ENCODE measurements around the gene SLC5A10. TPM values are rescaled to one million over a fixed set of nuclear protein-coding genes. Genes with fewer than 3 reads are reported as not detected.

SLC5A10 gene
- total and polyA plus RNA-seq, 2 donors = 0.05 to 0.52 TPM

DNA sequence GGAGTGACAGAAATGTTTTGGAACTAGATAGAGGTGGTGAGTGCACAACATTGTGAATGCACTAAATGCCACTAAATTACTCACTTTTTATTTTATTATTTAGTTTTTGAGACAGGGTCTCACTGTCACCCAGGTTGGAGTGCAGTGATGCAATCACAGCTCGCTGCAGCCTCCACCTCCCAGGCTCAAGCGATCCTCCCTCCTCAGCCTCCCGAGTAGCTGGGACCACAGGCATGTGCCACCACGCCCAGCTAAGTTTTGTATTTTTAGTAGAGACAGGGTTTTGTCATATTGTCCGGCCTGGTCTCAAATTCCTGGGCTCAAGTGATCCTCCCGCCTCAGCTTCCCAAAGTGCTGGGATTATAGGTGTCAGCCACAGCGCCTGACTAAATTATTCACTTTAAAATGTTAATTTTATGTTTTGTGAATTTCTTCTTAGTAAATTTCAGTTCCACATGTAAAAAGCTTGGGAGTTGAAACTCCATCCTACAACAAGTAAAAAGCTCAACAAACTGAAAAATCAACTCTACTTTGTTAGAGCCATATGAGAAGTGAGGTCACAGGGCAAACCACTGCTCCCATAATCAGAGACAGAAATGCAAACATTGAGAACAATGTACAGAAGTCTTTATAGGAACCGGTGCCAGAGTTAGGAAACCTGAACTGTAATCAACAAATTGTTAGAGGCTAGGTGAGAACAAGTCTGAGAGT is 13.8 kb upstream of the SLC5A10 start:
- H3K36me3 ChIP-seq (ENCODE audit: control insufficient read depth in 2 of 2, insufficient read depth in 2 of 2, low read length in 1 of 2) = peaks cover 0 to under 1% of the 10 kb centered on the region in 2 donors
- no peak for DNase-seq (ENCODE audit: low read depth in 6 of 9, low spot score in 9 of 9)
- no peaks in the 10 kb centered on the region for H3K4me1 ChIP-seq (ENCODE audit: control insufficient read depth in 2 of 2, insufficient read depth in 2 of 2, low read length in 2 of 2)
- H3K9me3 ChIP-seq (ENCODE audit: control insufficient read depth in 2 of 2, insufficient read depth in 1 of 2, low read length in 1 of 2) = no peaks in the 10 kb centered on the region
- H3K4me3 ChIP-seq (ENCODE audit: low read length in 2 of 2) = no peak overlapping the region
- no peak overlapping the region for H3K27ac ChIP-seq (ENCODE audit: low read depth in 1 of 2, low read length in 1 of 2)
- no peaks in the 10 kb centered on the region for H3K27me3 ChIP-seq (ENCODE audit: control insufficient read depth in 2 of 2, insufficient read depth in 1 of 2, low read length in 1 of 2)
- WGBS = 89% methylated on average over 8 of the region's 8 CpGs

DNA sequence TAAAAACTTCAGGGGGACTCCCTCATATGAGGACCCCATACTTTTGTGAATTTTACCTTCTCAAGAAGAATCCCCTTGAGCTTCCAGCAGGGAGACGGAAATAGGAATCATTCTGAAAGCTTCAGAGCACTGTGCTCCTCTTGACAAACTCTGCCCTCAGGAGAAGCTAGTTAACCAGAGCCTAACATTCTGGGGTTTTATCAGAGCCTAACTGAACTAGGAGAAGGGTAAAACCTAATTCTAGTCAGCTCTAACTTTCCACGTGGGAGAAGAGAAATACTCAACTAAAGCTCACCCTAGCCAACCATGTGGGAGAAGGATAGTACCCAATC is 13.3 kb upstream of the SLC5A10 start:
- DNase-seq (ENCODE audit: low read depth in 6 of 9, low spot score in 9 of 9) = no peak
- no peaks in the 10 kb centered on the region for H3K36me3 ChIP-seq (ENCODE audit: control insufficient read depth in 2 of 2, insufficient read depth in 2 of 2, low read length in 1 of 2)
- WGBS = 86% methylated on average over 2 of the region's 2 CpGs
- H3K4me1 ChIP-seq (ENCODE audit: control insufficient read depth in 2 of 2, insufficient read depth in 2 of 2, low read length in 2 of 2) = no peaks in the 10 kb centered on the region
- H3K27me3 ChIP-seq (ENCODE audit: control insufficient read depth in 2 of 2, insufficient read depth in 1 of 2, low read length in 1 of 2) = no peaks in the 10 kb centered on the region
- H3K4me3 ChIP-seq (ENCODE audit: low read length in 2 of 2) = no peak overlapping the region
- H3K9me3 ChIP-seq (ENCODE audit: control insufficient read depth in 2 of 2, insufficient read depth in 1 of 2, low read length in 1 of 2) = no peaks in the 10 kb centered on the region
- no peak overlapping the region for H3K27ac ChIP-seq (ENCODE audit: low read depth in 1 of 2, low read length in 1 of 2)

DNA sequence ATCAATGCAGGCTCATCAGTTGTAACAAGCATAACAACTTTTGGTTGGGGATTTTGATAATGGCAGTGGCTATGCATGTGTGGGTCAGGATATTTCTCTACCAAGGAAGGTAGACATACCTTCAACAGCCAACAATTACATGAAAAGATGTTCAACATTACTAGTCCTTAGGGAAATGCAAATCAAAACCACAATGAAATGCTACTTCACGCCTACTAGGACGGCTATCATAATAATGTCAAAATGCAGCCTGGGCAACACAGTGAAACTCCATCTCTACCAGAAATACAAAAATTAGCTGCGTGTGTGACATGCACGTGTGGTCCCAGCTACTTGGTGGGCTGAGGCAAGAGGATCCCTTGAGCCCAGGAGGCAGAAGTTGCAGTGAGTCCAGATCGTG is 7.3 kb upstream of the SLC5A10 start:
- H3K27me3 ChIP-seq (ENCODE audit: control insufficient read depth in 2 of 2, insufficient read depth in 1 of 2, low read length in 1 of 2) = peaks cover 0 to 22% of the 10 kb centered on the region in 2 donors
- no peaks in the 10 kb centered on the region for H3K4me1 ChIP-seq (ENCODE audit: control insufficient read depth in 2 of 2, insufficient read depth in 2 of 2, low read length in 2 of 2)
- H3K27ac ChIP-seq (ENCODE audit: low read depth in 1 of 2, low read length in 1 of 2) = no peak overlapping the region
- WGBS = 92% methylated on average over 5 of the region's 5 CpGs
- H3K9me3 ChIP-seq (ENCODE audit: control insufficient read depth in 2 of 2, insufficient read depth in 1 of 2, low read length in 1 of 2) = no peaks in the 10 kb centered on the region
- H3K4me3 ChIP-seq (ENCODE audit: low read length in 2 of 2) = no peak overlapping the region
- no peaks in the 10 kb centered on the region for H3K36me3 ChIP-seq (ENCODE audit: control insufficient read depth in 2 of 2, insufficient read depth in 2 of 2, low read length in 1 of 2)
- DNase-seq (ENCODE audit: low read depth in 6 of 9, low spot score in 9 of 9) = no peak

GRCh38 chr17:18946536-18946935 is 5.4 kb upstream of the SLC5A10 start:
- H3K36me3 ChIP-seq (ENCODE audit: control insufficient read depth in 2 of 2, insufficient read depth in 2 of 2, low read length in 1 of 2) = no peaks in the 10 kb centered on the region
- WGBS = 78% methylated on average over 2 of the region's 2 CpGs

DNA sequence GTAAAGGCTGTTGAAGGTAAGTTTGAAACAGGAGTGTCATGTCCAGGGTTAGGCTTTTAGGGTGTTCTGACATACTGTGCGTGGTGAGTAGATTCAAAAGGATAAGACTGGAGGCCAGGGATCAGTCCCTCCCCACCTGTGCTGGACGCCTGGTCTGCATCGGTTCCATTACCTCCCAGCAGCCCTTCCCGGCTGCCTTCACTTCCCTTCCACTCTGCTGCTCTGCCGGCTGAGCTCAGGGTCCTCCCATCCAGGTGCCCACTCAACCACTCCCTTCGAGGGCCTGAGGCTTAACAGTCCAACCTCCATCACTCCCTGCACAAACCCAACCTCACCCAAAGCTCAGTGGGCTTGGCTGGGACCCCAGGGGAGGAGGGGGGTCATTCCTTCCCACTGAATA is 4.1 kb upstream of the SLC5A10 start:
- no peak overlapping the region for H3K27ac ChIP-seq (ENCODE audit: low read depth in 1 of 2, low read length in 1 of 2)
- H3K27me3 ChIP-seq (ENCODE audit: control insufficient read depth in 2 of 2, insufficient read depth in 1 of 2, low read length in 1 of 2) = peaks cover 0 to 30% of the 10 kb centered on the region in 2 donors
- DNase-seq (ENCODE audit: low read depth in 6 of 9, low spot score in 9 of 9) = no peak

More at GRCh38 chr17:18946536-18946935, 5.4 kb upstream of the SLC5A10 start:
- H3K27me3 ChIP-seq (ENCODE audit: control insufficient read depth in 2 of 2, insufficient read depth in 1 of 2, low read length in 1 of 2) = peaks cover 0 to 30% of the 10 kb centered on the region in 2 donors
- DNase-seq (ENCODE audit: low read depth in 6 of 9, low spot score in 9 of 9) = no peak
- H3K9me3 ChIP-seq (ENCODE audit: control insufficient read depth in 2 of 2, insufficient read depth in 1 of 2, low read length in 1 of 2) = no peaks in the 10 kb centered on the region
- H3K4me3 ChIP-seq (ENCODE audit: low read length in 2 of 2) = no peak overlapping the region
- H3K4me1 ChIP-seq (ENCODE audit: control insufficient read depth in 2 of 2, insufficient read depth in 2 of 2, low read length in 2 of 2) = no peaks in the 10 kb centered on the region
- no peak overlapping the region for H3K27ac ChIP-seq (ENCODE audit: low read depth in 1 of 2, low read length in 1 of 2)

GRCh38 chr17:18948476-18949006 is 3.4 kb upstream of the SLC5A10 start:
- no peak for DNase-seq (ENCODE audit: low read depth in 6 of 9, low spot score in 9 of 9)
- Histone ChIP-seq H3K36me3 (ENCODE audit: control insufficient read depth in 2 of 2, insufficient read depth in 2 of 2, low read length in 1 of 2) (no peaks in the 10 kb centered on the region), H3K27me3 (ENCODE audit: control insufficient read depth in 2 of 2, insufficient read depth in 1 of 2, low read length in 1 of 2) (peaks cover 0 to 30% of the 10 kb centered on the region in 2 donors), H3K4me1 (ENCODE audit: control insufficient read depth in 2 of 2, insufficient read depth in 2 of 2, low read length in 2 of 2) (no peaks in the 10 kb centered on the region), H3K9me3 (ENCODE audit: control insufficient read depth in 2 of 2, insufficient read depth in 1 of 2, low read length in 1 of 2) (no peaks in the 10 kb centered on the region), H3K27ac (ENCODE audit: low read depth in 1 of 2, low read length in 1 of 2) (no peak overlapping the region), H3K4me3 (ENCODE audit: low read length in 2 of 2) (no peak overlapping the region)
- WGBS = 92% methylated on average over 8 of the region's 8 CpGs

More for the DNA sequence above, 4.1 kb upstream of the SLC5A10 start:
- H3K9me3 ChIP-seq (ENCODE audit: control insufficient read depth in 2 of 2, insufficient read depth in 1 of 2, low read length in 1 of 2) = no peaks in the 10 kb centered on the region
- H3K4me1 ChIP-seq (ENCODE audit: control insufficient read depth in 2 of 2, insufficient read depth in 2 of 2, low read length in 2 of 2) = no peaks in the 10 kb centered on the region
- H3K4me3 ChIP-seq (ENCODE audit: low read length in 2 of 2) = no peak overlapping the region
- no peaks in the 10 kb centered on the region for H3K36me3 ChIP-seq (ENCODE audit: control insufficient read depth in 2 of 2, insufficient read depth in 2 of 2, low read length in 1 of 2)
- 83% methylated on average over 6 of the region's 6 CpGs for WGBS

DNA sequence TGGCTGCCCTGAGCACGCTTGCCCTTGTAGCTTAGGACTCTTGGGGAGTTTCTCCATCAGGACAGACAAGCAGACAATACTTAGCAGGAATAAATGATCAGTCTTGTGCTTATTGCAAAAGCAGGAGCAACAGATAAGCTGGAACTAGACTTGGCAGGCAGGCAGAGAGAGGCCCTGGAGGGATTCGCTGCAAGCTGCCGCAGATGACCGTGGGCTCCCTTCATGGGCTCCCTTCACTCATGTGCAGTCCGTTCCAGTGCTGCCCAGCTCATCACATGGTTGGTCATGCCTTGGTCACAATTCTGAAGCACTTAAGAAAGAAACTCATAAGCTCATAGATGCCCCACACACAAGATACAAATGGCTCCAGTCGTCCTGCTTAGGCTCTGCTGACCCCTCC is 2.4 kb upstream of the SLC5A10 start:
- no peaks in the 10 kb centered on the region for H3K9me3 ChIP-seq (ENCODE audit: control insufficient read depth in 2 of 2, insufficient read depth in 1 of 2, low read length in 1 of 2)
- no peak overlapping the region for H3K4me3 ChIP-seq (ENCODE audit: low read length in 2 of 2)
- no peak overlapping the region for H3K27ac ChIP-seq (ENCODE audit: low read depth in 1 of 2, low read length in 1 of 2)
- H3K27me3 ChIP-seq (ENCODE audit: control insufficient read depth in 2 of 2, insufficient read depth in 1 of 2, low read length in 1 of 2) = peaks cover 0 to 30% of the 10 kb centered on the region in 2 donors
- H3K4me1 ChIP-seq (ENCODE audit: control insufficient read depth in 2 of 2, insufficient read depth in 2 of 2, low read length in 2 of 2) = no peaks in the 10 kb centered on the region
- DNase-seq (ENCODE audit: low read depth in 6 of 9, low spot score in 9 of 9) = no peak
- WGBS = 91% methylated on average over 6 of the region's 6 CpGs
- H3K36me3 ChIP-seq (ENCODE audit: control insufficient read depth in 2 of 2, insufficient read depth in 2 of 2, low read length in 1 of 2) = no peaks in the 10 kb centered on the region

GRCh38 chr17:18950346-18950745 is 1.6 kb upstream of the SLC5A10 start:
- 71% methylated on average over 4 of the region's 4 CpGs for WGBS
- H3K36me3 ChIP-seq (ENCODE audit: control insufficient read depth in 2 of 2, insufficient read depth in 2 of 2, low read length in 1 of 2) = no peaks in the 10 kb centered on the region
- no peaks in the 10 kb centered on the region for H3K9me3 ChIP-seq (ENCODE audit: control insufficient read depth in 2 of 2, insufficient read depth in 1 of 2, low read length in 1 of 2)
- H3K27ac ChIP-seq (ENCODE audit: low read depth in 1 of 2, low read length in 1 of 2) = no peak overlapping the region
- peaks cover 0 to 24% of the 10 kb centered on the region in 2 donors for H3K27me3 ChIP-seq (ENCODE audit: control insufficient read depth in 2 of 2, insufficient read depth in 1 of 2, low read length in 1 of 2)
- no peak overlapping the region for H3K4me3 ChIP-seq (ENCODE audit: low read length in 2 of 2)
- DNase-seq (ENCODE audit: low read depth in 6 of 9, low spot score in 9 of 9) = no peak
- H3K4me1 ChIP-seq (ENCODE audit: control insufficient read depth in 2 of 2, insufficient read depth in 2 of 2, low read length in 2 of 2) = peaks cover 3 to 5% of the 10 kb centered on the region in 2 donors

GRCh38 chr17:18950944-18951905 is 740 bp upstream of the SLC5A10 start:
- H3K27ac ChIP-seq (ENCODE audit: low read depth in 1 of 2, low read length in 1 of 2) = no peak overlapping the region
- no peak overlapping the region for H3K4me3 ChIP-seq (ENCODE audit: low read length in 2 of 2)
- H3K4me1 ChIP-seq (ENCODE audit: control insufficient read depth in 2 of 2, insufficient read depth in 2 of 2, low read length in 2 of 2) = peaks cover 8 to 10% of the 10 kb centered on the region in 2 donors
- no peak for DNase-seq (ENCODE audit: low read depth in 6 of 9, low spot score in 9 of 9)
- H3K27me3 ChIP-seq (ENCODE audit: control insufficient read depth in 2 of 2, insufficient read depth in 1 of 2, low read length in 1 of 2) = peaks cover 0 to 21% of the 10 kb centered on the region in 2 donors
- WGBS = 93% methylated on average over 34 of the region's 34 CpGs
- no peaks in the 10 kb centered on the region for H3K36me3 ChIP-seq (ENCODE audit: control insufficient read depth in 2 of 2, insufficient read depth in 2 of 2, low read length in 1 of 2)
- no peaks in the 10 kb centered on the region for H3K9me3 ChIP-seq (ENCODE audit: control insufficient read depth in 2 of 2, insufficient read depth in 1 of 2, low read length in 1 of 2)
